ENCODE measurements around the gene GTF2E1. TPM values are rescaled to one million over a fixed set of nuclear protein-coding genes. Genes with fewer than 3 reads are reported as not detected.

GTF2E1 gene
- polyA plus RNA-seq, 2 of the 4 experiments (the other 2 are of a cell fraction), result 18.6 to 26.8 TPM

GRCh38 chr3:120741837-120742197 is 727 bp upstream of the GTF2E1 start:
- TF ChIP-seq KDM1A (IDR thresholded peaks at IDR 0.05; ENCODE audit: low read depth) (peak; percentile 96), BHLHE40 (IDR thresholded peaks at IDR 0.05; ENCODE audit: low read depth, low read length) (peak; percentile 80), HMGXB4 (CRISPR knock-in tag; IDR thresholded peaks at IDR 0.05; ENCODE audit: borderline replicate concordance) (no peak), JUNB (IDR thresholded peaks at IDR 0.05) (no peak), HDAC2 (IDR thresholded peaks at IDR 0.05) (peak; percentile 82), MYC (IDR thresholded peaks at IDR 0.05; ENCODE audit: borderline replicate concordance, low read length) (peak; percentile 77; the same call in 1 of the 2 replicates), HOXA7 (CRISPR knock-in tag; IDR thresholded peaks at IDR 0.05) (peak; percentile 80), CHD2 (IDR thresholded peaks at IDR 0.05; ENCODE audit: low read length, partially characterized antibody) (no peak), BCL3 (IDR thresholded peaks at IDR 0.05) (no peak), FOSB (CRISPR knock-in tag; IDR thresholded peaks at IDR 0.05) (0 out of 2 replicates have a peak, but pooled peaks have one; percentile 50), RARB (CRISPR knock-in tag; IDR thresholded peaks at IDR 0.05) (no peak), CHD4 (IDR thresholded peaks at IDR 0.05; ENCODE audit: borderline replicate concordance) (peak; percentile 89), JUN (IDR thresholded peaks at IDR 0.05) (0 out of 5 replicates have a peak, but pooled peaks of 1 of the 2 experiments have one; percentile 19), MAX (IDR thresholded peaks at IDR 0.05) (peak; percentile 70), MAFK (IDR thresholded peaks at IDR 0.05; ENCODE audit: partially characterized antibody) (no peak)
- ChIA-PET POLR2A (interaction anchor here (0.7 to 1.9 kb wide), 4 partner anchors 12 to 146 kb away, joined by 3 to 10 read pairs (median 5); partner anchors contain the start of genes HGD and NDUFB4), CTCF (interaction anchor here (1.0 to 1.3 kb wide), 2 partner anchors 53 to 119 kb away, joined by 3 to 4 read pairs; no protein-coding TSS in a partner anchor)
- DNase-seq (ENCODE audit: low read depth in 1 of 2, low spot score in 1 of 2) (no peak), ATAC-seq (peak; percentile 9 to 30; a peak in 4 of 6 replicates), FAIRE-seq (no peak)
- H3K4me2 ChIP-seq, result peak overlapping the region; percentile 63
- H3K4me1 ChIP-seq, result peaks cover 10% of the 10 kb centered on the region
- WGBS (ENCODE audit: missing lambda C conversion rate), result 1% methylated on average over 10 of the region's 10 CpGs
- H3K27ac ChIP-seq, result peak overlapping the region; percentile 91 to 93
- peak overlapping the region; percentile 95 for H3K4me3 ChIP-seq
- peaks cover 15% of the 10 kb centered on the region for H3K9me3 ChIP-seq

GRCh38 chr3:120742849-120743365 is 363 bp downstream of the GTF2E1 start:
- 1% methylated on average over 18 of the region's 26 CpGs for WGBS (ENCODE audit: missing lambda C conversion rate)
- Histone ChIP-seq H3K4me2 (peak overlapping the region; percentile 91), H3K4me1 (peaks cover 10% of the 10 kb centered on the region), H3K27ac (peak overlapping the region; percentile 91 to 93), H3K4me3 (peak overlapping the region; percentile 95), H3K9me3 (peaks cover 5% of the 10 kb centered on the region)
- ATAC-seq (peak; percentile 61 to 66), FAIRE-seq (no peak), DNase-seq (ENCODE audit: low read depth in 1 of 2, low spot score in 1 of 2) (no peak)
- CTCF ChIA-PET, result interaction anchor here (1.0 to 1.9 kb wide), 2 partner anchors 14 to 120 kb away, joined by 4 to 5 read pairs; no protein-coding TSS in a partner anchor
- POLR2A ChIA-PET, result interaction anchor here (0.9 to 1.9 kb wide), 3 partner anchors 61 to 394 kb away, joined by 3 to 10 read pairs (median 7); partner anchors contain the start of genes HGD and LRRC58
- TF ChIP-seq JUN (IDR thresholded peaks at IDR 0.05), result no peak
- no peak for TF ChIP-seq SREBF2 (IDR thresholded peaks at IDR 0.05)
- TF ChIP-seq TP53 (CRISPR knock-in tag; IDR thresholded peaks at IDR 0.05), result no peak
- TF ChIP-seq TFCP2L1 (CRISPR knock-in tag; IDR thresholded peaks at IDR 0.05), result no peak
- TF ChIP-seq CHD2 (IDR thresholded peaks at IDR 0.05; ENCODE audit: low read length, partially characterized antibody), result no peak
- no peak for TF ChIP-seq POLR2A (IDR thresholded peaks at IDR 0.05; ENCODE audit: low read length)
- TF ChIP-seq ZNF302 (CRISPR knock-in tag; IDR thresholded peaks at IDR 0.05), result no peak
- no peak for TF ChIP-seq ELK1 (IDR thresholded peaks at IDR 0.05; ENCODE audit: low read depth, low read length)
- peak; percentile 3; the same call in 1 of the 2 replicates for TF ChIP-seq MAX (IDR thresholded peaks at IDR 0.05)
- no peak for TF ChIP-seq KDM5A (IDR thresholded peaks at IDR 0.05)
- peak; percentile 30; the same call in 1 of the 2 replicates for TF ChIP-seq PHF8 (IDR thresholded peaks at IDR 0.05; ENCODE audit: borderline replicate concordance, low read depth)
- no peak for TF ChIP-seq EP300 (IDR thresholded peaks at IDR 0.05)
- TF ChIP-seq E2F6 (IDR thresholded peaks at IDR 0.05; ENCODE audit: borderline replicate concordance, low read depth), result no peak
- no peak for TF ChIP-seq ESRRA (IDR thresholded peaks at IDR 0.05; ENCODE audit: borderline replicate concordance, low read length)
- no peak for TF ChIP-seq EHF (CRISPR knock-in tag; IDR thresholded peaks at IDR 0.05)
- TF ChIP-seq NFE2L2 (conservative IDR thresholded peaks at IDR 0.05; ENCODE audit: low read length), result no peak
- 0 out of 5 replicates have a peak, but pooled peaks of 1 of the 2 experiments have one; percentile 22 for TF ChIP-seq RAD21 (conservative IDR thresholded peaks at IDR 0.05 in 1 of 2, IDR thresholded peaks at IDR 0.05 in 1 of 2)
- TF ChIP-seq MYC (IDR thresholded peaks at IDR 0.05; ENCODE audit: borderline replicate concordance, low read length), result no peak
- no peak for TF ChIP-seq SMC3 (IDR thresholded peaks at IDR 0.05)
- TF ChIP-seq MAFK (IDR thresholded peaks at IDR 0.05; ENCODE audit: partially characterized antibody), result no peak
- TF ChIP-seq ZFP36 (IDR thresholded peaks at IDR 0.05; ENCODE audit: borderline replicate concordance, partially characterized antibody), result no peak
- TF ChIP-seq KDM1A (IDR thresholded peaks at IDR 0.05; ENCODE audit: low read depth), result no peak

Data from A549 (cell line).